WERI-Rb-1 (cell line): ENCODE data around the gene SPRR3.

Experiments
- DNase-seq: peaks from one replicate; pipeline ENCODE4 v3.0.0-alpha.2; 2020
- H3K27ac ChIP-seq: fragments of 250-450 bp; sonication (Bioruptor Pico); 2 replicates; pipeline ENCODE4 v1.5.1; 2020; ENCODE audit warnings: mild to moderate bottlenecking, moderate library complexity
- H3K27me3 ChIP-seq: fragments of 250-450 bp; sonication (Bioruptor Pico); 2 replicates; pipeline ENCODE4 v1.5.1; 2021; ENCODE audit warnings: mild to moderate bottlenecking, low read depth, moderate library complexity; ENCODE audit not compliant: insufficient read depth, severe bottlenecking
- H3K36me3 ChIP-seq: fragments of 250-450 bp; sonication (Bioruptor Pico); 2 replicates; pipeline ENCODE4 v1.5.1; 2020; ENCODE audit warnings: mild to moderate bottlenecking, moderate library complexity
- H3K4me3 ChIP-seq: 2 replicates; pipeline ENCODE4 v1.5.1; 2011; ENCODE audit warnings: low read depth, mild to moderate bottlenecking, control low read depth, low read length
- H3K9me3 ChIP-seq: fragments of 250-450 bp; sonication (Bioruptor Pico); 2 replicates; pipeline ENCODE4 v1.5.1; 2021; ENCODE audit warnings: mild to moderate bottlenecking, moderate library complexity; ENCODE audit not compliant: severe bottlenecking
- CTCF ChIP-seq: IDR thresholded peaks from 2 replicates; pipeline ENCODE4 v1.5.1; 2011; ENCODE audit warnings: low read depth, mild to moderate bottlenecking, control low read depth, inconsistent platforms, low read length

SPRR3 gene

GRCh38 chr1:152960452-152961044 is 41.0 kb upstream of the SPRR3 start:
- H3K9me3 ChIP-seq = peaks cover 20% of the 10 kb centered on the region
- H3K27me3 ChIP-seq = no peaks in the 10 kb centered on the region
- no peak overlapping the region for H3K4me3 ChIP-seq
- no peak for DNase-seq
- H3K36me3 ChIP-seq = no peaks in the 10 kb centered on the region
- peak; percentile 56 for TF ChIP-seq CTCF
- H3K27ac ChIP-seq = peak overlapping the region; percentile 7; the same call in 1 of the 2 replicates

GRCh38 chr1:152961226-152961891 is 40.2 kb upstream of the SPRR3 start:
- Histone ChIP-seq H3K36me3 (no peaks in the 10 kb centered on the region), H3K9me3 (peaks cover 20% of the 10 kb centered on the region), H3K4me3 (no peak overlapping the region), H3K27me3 (no peaks in the 10 kb centered on the region), H3K27ac (peak overlapping the region; percentile 38)
- DNase-seq = peak; percentile 95
- TF ChIP-seq CTCF = no peak

- H3K27ac ChIP-seq = no peak overlapping the region
- H3K36me3 ChIP-seq = no peaks in the 10 kb centered on the region
- no peak overlapping the region for H3K4me3 ChIP-seq
- no peaks in the 10 kb centered on the region for H3K27me3 ChIP-seq
- no peak for DNase-seq
- peaks cover 15% of the 10 kb centered on the region for H3K9me3 ChIP-seq
- no peak for TF ChIP-seq CTCF
These were observed 38.6 kb upstream of the SPRR3 start for GRCh38 chr1:152962876-152963415.

GRCh38 chr1:152964536-152964935 is 37.0 kb upstream of the SPRR3 start:
- peaks cover 15% of the 10 kb centered on the region for H3K9me3 ChIP-seq
- no peak overlapping the region for H3K4me3 ChIP-seq
- H3K27ac ChIP-seq = no peak overlapping the region
- DNase-seq = no peak
- no peaks in the 10 kb centered on the region for H3K27me3 ChIP-seq
- no peaks in the 10 kb centered on the region for H3K36me3 ChIP-seq
- TF ChIP-seq CTCF = no peak

GRCh38 chr1:152965853-152966252 is 35.7 kb upstream of the SPRR3 start:
- H3K9me3 ChIP-seq = peaks cover 1% of the 10 kb centered on the region
- H3K27ac ChIP-seq = no peak overlapping the region
- H3K36me3 ChIP-seq = no peaks in the 10 kb centered on the region
- no peak overlapping the region for H3K4me3 ChIP-seq
- H3K27me3 ChIP-seq = no peaks in the 10 kb centered on the region
- TF ChIP-seq CTCF = no peak
- no peak for DNase-seq
